Stimulated activated naive B cell treated with anti-CD40 and anti-IgM and Interleukin-4, amounts not matched to agents 10 μg/mL and 1 μg/mL and 100 μg/mL, for 72 hours (primary cell): ENCODE measurements around the gene DNMT1.

Experiments
- ATAC-seq, 2 donors: fragments of 150-1000 bp; cut with Tn5 transposase; replicated peaks; 2 replicates each; pipeline ENCODE4 v1.10.0; 2021; ENCODE audit warnings: moderate library complexity in 1 of 2
- DNase-seq: peaks from one replicate; pipeline ENCODE4 v3.0.0; 2021
- H3K27ac Mint-ChIP-seq: one replicate; pipeline ENCODE4 v1.8.0; 2022; ENCODE audit warnings: mild to moderate bottlenecking, mixed read lengths
- H3K27me3 Mint-ChIP-seq, 2 donors: one replicate each; pipeline ENCODE4 v1.8.0; 2022; ENCODE audit warnings: mixed read lengths in 2 of 2
- H3K36me3 Mint-ChIP-seq, 2 donors: one replicate each; pipeline ENCODE4 v1.8.0; 2022; ENCODE audit warnings: mixed read lengths in 2 of 2, mild to moderate bottlenecking in 1 of 2
- H3K4me1 Mint-ChIP-seq, 2 donors: one replicate each; pipeline ENCODE4 v1.8.0; 2022; ENCODE audit warnings: mixed read lengths in 2 of 2, mild to moderate bottlenecking in 1 of 2
- H3K4me3 Mint-ChIP-seq, 2 donors: one replicate each; pipeline ENCODE4 v1.8.0; 2022; ENCODE audit warnings: mild to moderate bottlenecking in 2 of 2, mixed read lengths in 2 of 2, moderate library complexity in 1 of 2
- H3K9me3 Mint-ChIP-seq, 2 donors: one replicate each; pipeline ENCODE4 v1.8.0; 2022; ENCODE audit warnings: mixed read lengths in 2 of 2, mild to moderate bottlenecking in 1 of 2

Gene DNMT1

DNA sequence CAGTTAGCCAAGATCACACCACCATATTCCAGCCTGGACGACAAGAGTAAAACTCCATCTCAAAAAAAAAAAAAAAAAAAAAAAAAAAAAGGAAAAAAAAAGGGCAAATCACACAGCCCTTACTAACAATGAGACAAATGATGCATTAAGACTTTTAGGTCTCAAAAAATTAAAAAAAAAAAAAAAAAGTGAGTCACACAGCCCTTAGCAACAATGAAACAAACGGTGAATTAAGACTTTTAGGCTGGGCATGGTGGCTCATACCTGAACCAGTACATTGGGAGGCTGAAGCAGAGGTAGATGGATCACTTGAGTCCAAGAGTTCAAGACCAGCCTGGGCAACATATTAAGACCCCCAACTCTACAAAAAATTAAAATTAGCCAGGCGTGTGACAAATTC lies 42.7 kb downstream of the DNMT1 start:
- Mint-ChIP-seq H3K4me1 (peaks cover 0 to 3% of the 10 kb centered on the region in 2 donors), H3K27me3 (no peaks in the 10 kb centered on the region), H3K4me3 (no peak overlapping the region), H3K27ac (no peak overlapping the region), H3K9me3 (no peaks in the 10 kb centered on the region), H3K36me3 (peaks cover 65 to 82% of the 10 kb centered on the region in 2 donors)
- ATAC-seq (no peak), DNase-seq (no peak)

DNA sequence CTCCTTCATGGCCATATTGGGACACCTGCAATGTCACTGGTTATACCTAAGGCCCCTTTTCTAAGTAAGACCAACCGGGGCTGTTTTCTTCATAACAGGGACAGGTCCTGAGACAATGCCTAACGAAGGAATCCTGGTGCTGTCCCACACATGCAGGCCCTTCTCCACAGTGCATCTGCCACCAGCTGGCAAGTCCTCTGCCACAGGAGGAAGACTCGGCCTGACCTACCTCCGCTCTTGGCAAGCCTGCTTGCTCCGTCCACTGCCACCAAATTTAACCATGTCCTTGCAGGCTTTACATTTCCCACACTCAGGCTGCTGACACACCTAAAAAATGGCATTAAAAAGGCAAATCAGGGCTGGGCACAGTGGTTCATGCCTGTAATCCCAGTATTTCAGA lies 43.2 kb downstream of the DNMT1 start:
- no peak for DNase-seq
- peaks cover 65 to 79% of the 10 kb centered on the region in 2 donors for H3K36me3 Mint-ChIP-seq
- ATAC-seq, result no peak

DNA sequence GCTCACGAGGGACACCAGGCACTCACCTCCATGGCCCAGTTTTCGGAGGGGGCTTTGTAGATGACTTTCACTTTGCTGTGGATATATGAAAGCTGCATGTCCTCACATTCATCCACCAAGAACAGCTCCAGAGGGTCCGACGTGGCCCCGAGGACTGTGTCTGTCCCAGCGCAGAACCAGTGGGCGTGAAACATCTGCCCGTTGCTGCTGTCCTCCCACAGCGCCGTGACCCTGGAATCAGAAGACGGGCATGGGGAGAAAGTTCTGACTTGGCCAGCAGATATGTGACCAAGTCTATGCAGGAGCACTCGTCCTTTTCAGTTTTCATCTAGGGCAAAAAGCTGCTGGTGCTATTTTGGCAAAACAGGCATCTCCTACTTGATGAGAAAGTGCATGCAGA lies 45.3 kb downstream of the DNMT1 start:
- ATAC-seq, result no peak
- H3K27me3 Mint-ChIP-seq, result no peaks in the 10 kb centered on the region
- peaks cover 64 to 81% of the 10 kb centered on the region in 2 donors for H3K36me3 Mint-ChIP-seq
- H3K4me1 Mint-ChIP-seq, result peaks cover 0 to 3% of the 10 kb centered on the region in 2 donors
- H3K4me3 Mint-ChIP-seq, result no peak overlapping the region
- DNase-seq, result no peak
- no peaks in the 10 kb centered on the region for H3K9me3 Mint-ChIP-seq
- no peak overlapping the region for H3K27ac Mint-ChIP-seq

More for the DNA sequence above, 43.2 kb downstream of the DNMT1 start:
- peaks cover 0 to 3% of the 10 kb centered on the region in 2 donors for H3K4me1 Mint-ChIP-seq
- no peaks in the 10 kb centered on the region for H3K9me3 Mint-ChIP-seq
- no peaks in the 10 kb centered on the region for H3K27me3 Mint-ChIP-seq
- H3K4me3 Mint-ChIP-seq, result no peak overlapping the region
- no peak overlapping the region for H3K27ac Mint-ChIP-seq

DNA sequence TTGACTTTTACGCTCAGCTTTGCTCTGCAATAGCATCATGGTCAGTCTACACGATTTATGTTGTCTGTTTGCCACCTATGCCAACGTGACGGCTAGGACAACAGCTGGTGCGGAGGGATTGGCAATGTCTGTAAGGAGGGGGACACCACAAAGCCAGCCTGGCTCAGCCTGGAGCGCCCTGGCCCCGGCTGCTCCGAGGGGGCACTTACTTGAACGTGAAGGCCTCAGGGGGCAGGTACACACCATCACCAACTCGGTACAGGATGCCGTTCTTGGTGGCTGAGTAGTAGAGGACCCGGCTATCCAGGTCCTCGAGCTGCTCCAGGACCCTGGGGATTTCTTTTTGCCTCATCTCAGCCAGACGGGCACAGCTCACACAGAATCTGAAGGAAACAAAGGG lies 48.6 kb downstream of the DNMT1 start:
- ATAC-seq, result no peak
- H3K27ac Mint-ChIP-seq, result no peak overlapping the region
- peaks cover 52 to 65% of the 10 kb centered on the region in 2 donors for H3K36me3 Mint-ChIP-seq

DNA sequence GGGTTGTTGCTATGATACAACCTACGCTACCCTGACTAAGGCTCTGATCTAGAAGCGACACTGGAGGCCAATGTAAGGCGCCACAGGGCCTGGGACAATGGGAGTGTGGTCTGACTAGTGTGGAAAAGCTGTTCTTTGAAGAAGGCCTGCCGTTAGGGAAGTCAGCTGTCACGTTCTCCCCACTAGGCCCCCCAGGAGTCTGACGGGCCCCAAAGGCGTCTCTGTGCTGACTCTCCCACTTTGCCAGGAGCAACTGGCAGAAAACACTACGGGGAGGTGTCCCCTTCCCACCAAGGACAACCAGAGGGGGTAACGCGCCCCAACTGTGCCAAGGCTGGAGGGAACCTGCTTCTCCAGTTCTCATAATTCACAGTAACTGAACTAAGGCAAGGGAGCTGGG lies 49.7 kb downstream of the DNMT1 start:
- no peaks in the 10 kb centered on the region for H3K27me3 Mint-ChIP-seq

More for the DNA sequence above, 48.6 kb downstream of the DNMT1 start:
- Mint-ChIP-seq H3K27me3 (no peaks in the 10 kb centered on the region), H3K4me3 (no peak overlapping the region), H3K9me3 (no peaks in the 10 kb centered on the region), H3K4me1 (peaks cover 0 to 3% of the 10 kb centered on the region in 2 donors)
- no peak for DNase-seq

DNA sequence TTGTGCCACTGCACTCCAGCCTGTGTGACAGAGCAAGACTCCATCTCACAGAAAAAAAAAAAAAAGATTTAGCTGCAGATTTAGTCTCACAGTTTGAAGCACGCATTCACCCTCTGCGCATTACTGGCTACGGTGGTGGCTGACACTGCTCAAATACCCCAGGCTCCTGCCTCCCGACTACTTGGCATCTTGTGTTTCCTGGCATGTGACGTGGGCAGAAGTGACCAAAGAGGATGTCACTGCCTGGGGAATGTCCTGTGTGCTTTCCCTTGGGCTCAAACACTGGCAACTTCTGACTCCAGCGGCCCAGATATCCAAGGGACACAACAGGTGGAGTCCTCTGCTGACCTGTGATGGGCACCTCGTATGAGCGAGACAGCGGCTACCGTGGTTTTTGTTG lies 50.4 kb downstream of the DNMT1 start:
- H3K9me3 Mint-ChIP-seq, result no peaks in the 10 kb centered on the region
- H3K4me1 Mint-ChIP-seq, result peaks cover 0 to under 1% of the 10 kb centered on the region in 2 donors
- H3K27ac Mint-ChIP-seq, result no peak overlapping the region
- DNase-seq (no peak), ATAC-seq (no peak)
- peaks cover 52 to 63% of the 10 kb centered on the region in 2 donors for H3K36me3 Mint-ChIP-seq
- H3K4me3 Mint-ChIP-seq, result no peak overlapping the region
- no peaks in the 10 kb centered on the region for H3K27me3 Mint-ChIP-seq

More for the DNA sequence above, 49.7 kb downstream of the DNMT1 start:
- DNase-seq (no peak), ATAC-seq (no peak)
- Mint-ChIP-seq H3K4me1 (no peaks in the 10 kb centered on the region), H3K4me3 (no peak overlapping the region), H3K36me3 (peaks cover 50 to 62% of the 10 kb centered on the region in 2 donors), H3K27ac (no peak overlapping the region), H3K9me3 (no peaks in the 10 kb centered on the region)

DNA sequence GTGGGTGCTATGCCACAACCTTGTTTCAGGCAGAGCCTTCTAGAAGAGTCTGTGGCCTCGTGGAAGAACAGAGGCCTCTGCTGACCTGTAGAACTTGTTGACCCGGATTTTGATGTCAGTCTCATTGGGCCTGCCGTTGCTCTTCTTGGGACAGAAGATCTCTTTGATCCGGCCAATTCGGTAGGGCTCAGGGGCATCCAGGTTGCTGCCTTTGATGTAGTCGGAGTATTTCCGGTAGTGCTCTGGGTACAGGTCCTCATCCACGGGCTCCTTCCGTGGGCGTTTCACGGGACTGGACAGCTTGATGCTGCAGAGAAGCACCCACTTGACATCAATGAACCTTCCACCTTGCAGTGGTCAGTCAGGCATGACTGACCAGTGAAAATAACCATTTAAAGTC lies 51.1 kb downstream of the DNMT1 start:
- H3K4me1 Mint-ChIP-seq, result peaks cover 0 to 5% of the 10 kb centered on the region in 2 donors
- no peak for DNase-seq
- no peaks in the 10 kb centered on the region for H3K9me3 Mint-ChIP-seq
- no peak for ATAC-seq
- no peaks in the 10 kb centered on the region for H3K27me3 Mint-ChIP-seq
- no peak overlapping the region for H3K4me3 Mint-ChIP-seq
- H3K36me3 Mint-ChIP-seq, result peaks cover 54 to 65% of the 10 kb centered on the region in 2 donors
- no peak overlapping the region for H3K27ac Mint-ChIP-seq

DNA sequence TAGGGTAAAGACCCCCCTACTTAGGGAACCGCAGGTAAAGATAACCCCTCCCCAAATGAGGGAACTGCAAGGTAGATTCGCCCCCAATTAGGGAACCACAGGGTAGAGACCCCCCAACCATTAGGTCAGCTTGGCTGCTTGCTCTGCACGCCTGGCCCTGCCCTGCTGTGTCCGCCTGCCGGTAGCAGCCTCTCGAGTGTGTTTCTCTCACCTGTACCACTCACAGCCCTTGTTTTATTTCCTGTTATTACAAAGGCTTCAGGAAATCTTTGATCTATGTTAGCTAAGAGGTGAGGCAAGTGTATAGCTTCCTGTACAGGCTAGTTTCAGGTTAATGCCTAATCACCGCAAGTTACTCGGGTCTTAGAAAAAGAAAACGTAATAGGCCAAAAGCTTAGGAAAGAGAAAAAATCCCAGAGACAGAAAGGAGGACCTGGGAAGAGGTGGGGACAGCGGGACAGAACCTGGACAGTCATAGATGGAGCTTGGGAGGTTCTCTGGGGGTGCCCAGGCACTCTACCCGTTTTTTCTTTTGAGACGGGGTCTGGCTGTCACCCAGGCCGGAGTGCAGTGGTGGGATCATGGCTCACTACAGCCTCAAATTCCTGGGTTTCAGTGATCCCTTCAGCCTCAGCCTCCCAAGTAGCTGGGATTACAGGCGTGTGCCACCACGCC lies 51.9 kb downstream of the DNMT1 start:
- Mint-ChIP-seq H3K4me1 (peaks cover 0 to 5% of the 10 kb centered on the region in 2 donors), H3K36me3 (peaks cover 51 to 66% of the 10 kb centered on the region in 2 donors), H3K9me3 (no peaks in the 10 kb centered on the region), H3K4me3 (no peak overlapping the region), H3K27me3 (no peaks in the 10 kb centered on the region), H3K27ac (no peak overlapping the region)
- ATAC-seq (no peak), DNase-seq (no peak)

DNA sequence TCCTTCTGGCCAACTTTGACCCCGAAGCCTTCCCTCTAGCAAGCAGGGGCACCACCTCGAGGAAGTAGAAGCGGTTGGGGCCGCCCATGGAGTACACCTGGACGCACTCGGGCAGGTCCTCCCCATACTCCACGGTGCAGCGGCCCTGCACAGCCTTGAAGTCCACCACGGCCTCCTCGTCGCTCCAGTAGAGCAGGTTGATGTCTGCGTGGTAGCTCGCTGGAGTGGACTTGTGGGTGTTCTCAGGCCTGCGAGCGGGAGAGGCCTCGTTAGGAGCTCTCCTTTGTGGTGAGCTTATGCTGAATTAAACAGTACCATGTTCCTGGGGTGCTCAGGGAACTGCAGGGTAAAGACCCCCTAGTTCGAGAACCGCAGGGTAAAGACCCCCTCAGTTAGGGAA lies 52.8 kb downstream of the DNMT1 start:
- no peak for ATAC-seq
- H3K27ac Mint-ChIP-seq, result peak overlapping the region; percentile 9
- no peak for DNase-seq
- H3K4me3 Mint-ChIP-seq, result no peak overlapping the region
- H3K4me1 Mint-ChIP-seq, result peaks cover 3 to 5% of the 10 kb centered on the region in 2 donors
- H3K36me3 Mint-ChIP-seq, result peaks cover 51 to 66% of the 10 kb centered on the region in 2 donors
- no peaks in the 10 kb centered on the region for H3K27me3 Mint-ChIP-seq
- H3K9me3 Mint-ChIP-seq, result no peaks in the 10 kb centered on the region

DNA sequence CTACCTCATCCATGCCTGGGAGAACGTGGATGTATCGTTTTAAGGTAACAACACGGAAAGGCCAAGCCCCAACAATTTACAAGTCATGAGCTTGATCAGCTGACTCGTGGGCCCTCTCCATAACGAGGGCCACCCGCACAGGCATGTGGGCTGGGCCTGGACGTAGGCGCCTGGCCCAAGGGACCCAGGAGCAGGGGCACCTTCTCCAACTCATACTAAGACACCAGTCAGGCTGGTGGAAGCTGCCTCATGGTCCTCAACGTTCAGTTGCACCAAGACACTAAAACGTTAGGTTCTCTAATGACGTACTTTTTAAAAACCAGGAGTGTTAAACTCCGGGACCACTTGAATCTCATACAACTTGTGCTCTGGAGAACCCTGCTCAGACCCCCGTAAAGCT lies 53.3 kb downstream of the DNMT1 start:
- peak overlapping the region; percentile 9 for H3K27ac Mint-ChIP-seq
- ATAC-seq, result no peak
- no peak for DNase-seq
- no peak overlapping the region for H3K4me3 Mint-ChIP-seq
- peaks cover 50 to 67% of the 10 kb centered on the region in 2 donors for H3K36me3 Mint-ChIP-seq
- peaks cover 4 to 5% of the 10 kb centered on the region in 2 donors for H3K4me1 Mint-ChIP-seq
- no peaks in the 10 kb centered on the region for H3K27me3 Mint-ChIP-seq
- H3K9me3 Mint-ChIP-seq, result no peaks in the 10 kb centered on the region

DNA sequence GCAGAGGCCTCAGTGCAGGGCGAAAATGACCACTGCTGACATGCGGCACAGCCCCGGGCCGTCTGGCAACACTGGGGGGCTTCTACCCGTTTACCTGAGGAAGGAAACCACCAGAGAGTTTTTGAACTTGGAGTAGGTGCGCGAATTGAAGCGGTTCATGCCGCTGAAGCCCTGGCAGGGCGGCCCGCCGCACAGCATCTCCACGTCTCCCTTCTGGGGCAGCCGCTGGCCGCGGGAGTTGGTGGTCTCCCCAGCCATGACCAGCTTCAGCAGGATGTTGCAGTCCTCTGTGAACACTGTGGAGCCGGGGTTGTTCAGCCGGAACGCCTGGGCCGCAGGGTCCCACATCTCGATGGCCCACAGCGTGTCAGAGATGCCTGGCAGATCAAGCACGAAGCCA lies 54.8 kb downstream of the DNMT1 start:
- H3K27ac Mint-ChIP-seq, result no peak overlapping the region
- peaks cover 40 to 61% of the 10 kb centered on the region in 2 donors for H3K36me3 Mint-ChIP-seq
- H3K9me3 Mint-ChIP-seq, result no peaks in the 10 kb centered on the region
- no peaks in the 10 kb centered on the region for H3K27me3 Mint-ChIP-seq
- DNase-seq, result no peak
- no peak for ATAC-seq
- no peak overlapping the region for H3K4me3 Mint-ChIP-seq
- H3K4me1 Mint-ChIP-seq, result peaks cover 4 to 10% of the 10 kb centered on the region in 2 donors

DNA sequence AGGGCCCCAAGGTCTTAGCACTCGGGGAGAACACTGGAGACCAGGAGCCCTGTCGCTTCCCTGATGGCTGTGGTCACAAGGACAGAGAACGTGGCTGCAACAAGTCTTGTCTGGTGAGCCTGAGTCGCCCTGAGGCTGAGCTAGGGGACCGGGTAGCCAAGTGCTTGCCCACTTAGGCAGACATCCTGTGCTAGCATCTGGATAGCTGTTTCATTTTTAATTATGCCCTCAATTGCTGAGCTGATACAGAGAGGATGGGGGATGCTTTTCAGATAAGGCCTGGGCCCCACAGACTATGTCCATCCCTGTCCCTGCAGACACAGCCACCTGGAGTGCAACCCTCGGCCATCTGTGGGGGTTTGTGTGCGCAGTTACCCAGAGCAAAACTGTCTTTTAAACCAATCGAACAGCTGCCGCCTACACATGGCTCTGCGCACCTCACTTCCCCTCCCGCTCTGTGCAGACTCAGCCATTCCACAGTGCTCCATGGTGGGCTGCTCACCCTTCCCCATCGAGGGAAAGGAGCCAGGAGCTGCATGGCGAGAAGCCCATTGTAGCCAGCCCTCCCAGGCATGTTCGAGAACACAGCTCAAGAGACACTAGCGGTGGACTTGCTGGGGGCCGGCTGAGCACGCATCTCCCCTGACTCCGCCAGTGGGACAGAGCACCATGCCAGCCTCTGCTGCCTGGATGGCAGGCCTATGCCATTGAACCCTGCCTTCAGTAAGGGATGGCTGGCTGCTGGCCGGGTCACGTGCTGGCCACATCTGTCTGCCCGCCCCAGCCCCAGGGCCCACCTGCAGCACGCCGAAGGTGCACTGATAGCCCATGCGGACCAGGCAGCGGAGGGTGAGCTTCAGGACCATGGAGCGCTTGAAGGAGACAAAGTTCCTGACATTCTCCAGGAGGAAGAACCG lies 55.6 kb downstream of the DNMT1 start:
- ATAC-seq (no peak), DNase-seq (no peak)
- Mint-ChIP-seq H3K9me3 (no peaks in the 10 kb centered on the region), H3K27ac (peak overlapping the region; percentile 77), H3K27me3 (no peaks in the 10 kb centered on the region), H3K4me3 (no peak overlapping the region), H3K36me3 (peaks cover 40 to 62% of the 10 kb centered on the region in 2 donors), H3K4me1 (peaks cover 4 to 10% of the 10 kb centered on the region in 2 donors)

DNA sequence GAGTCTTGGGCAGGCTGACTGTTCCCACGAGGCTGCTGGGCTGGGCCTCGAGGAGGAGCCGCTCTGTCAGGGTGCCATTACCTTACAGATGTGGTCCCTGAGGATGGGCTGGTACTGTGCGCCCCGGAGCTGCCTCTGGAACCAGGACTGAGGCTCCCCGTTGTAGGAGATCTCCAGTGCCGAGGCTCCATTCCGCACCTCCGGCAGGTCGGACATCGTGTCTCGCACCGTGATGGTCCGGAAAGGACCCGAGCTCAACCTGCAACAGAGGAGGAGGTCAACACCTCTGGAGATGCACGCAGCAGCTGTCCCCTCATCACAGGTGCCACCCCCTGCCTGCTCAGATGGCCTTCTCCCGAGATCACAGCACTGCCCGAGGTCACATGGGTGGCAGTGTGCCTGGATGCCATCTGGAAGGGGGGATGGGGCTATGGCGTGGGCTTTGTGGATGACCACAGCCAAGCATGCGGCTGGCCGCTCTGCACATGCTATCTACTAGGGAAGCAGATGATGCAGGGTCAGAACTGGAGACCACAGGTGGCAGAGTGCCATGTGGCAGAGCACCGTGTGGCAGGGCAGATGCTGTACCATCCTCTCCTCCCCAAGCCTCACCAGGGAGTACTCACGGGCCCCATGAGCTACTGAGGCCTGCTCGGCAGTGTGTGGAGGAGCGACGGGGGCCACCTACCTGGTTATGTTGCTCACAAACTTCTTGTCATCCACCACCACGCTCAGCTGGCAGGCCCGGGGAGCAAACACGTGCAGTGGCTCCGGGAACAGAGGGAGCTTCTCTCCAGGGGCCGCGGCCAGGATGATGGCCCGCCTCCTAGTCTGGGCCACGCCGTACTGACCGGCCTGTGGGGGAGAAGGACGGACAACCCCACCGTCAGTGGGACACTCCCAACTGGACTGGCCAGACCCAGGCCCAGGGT lies 56.7 kb downstream of the DNMT1 start:
- peaks cover 0 to under 1% of the 10 kb centered on the region in 2 donors for H3K9me3 Mint-ChIP-seq
- no peaks in the 10 kb centered on the region for H3K27me3 Mint-ChIP-seq
- H3K36me3 Mint-ChIP-seq, result peaks cover 45 to 71% of the 10 kb centered on the region in 2 donors
- H3K4me3 Mint-ChIP-seq, result no peak overlapping the region
- ATAC-seq (peak in 1 of 2 donors; percentile 30), DNase-seq (no peak)
- peak overlapping the region; percentile 37 for H3K27ac Mint-ChIP-seq
- H3K4me1 Mint-ChIP-seq, result peaks cover 4 to 11% of the 10 kb centered on the region in 2 donors

DNA sequence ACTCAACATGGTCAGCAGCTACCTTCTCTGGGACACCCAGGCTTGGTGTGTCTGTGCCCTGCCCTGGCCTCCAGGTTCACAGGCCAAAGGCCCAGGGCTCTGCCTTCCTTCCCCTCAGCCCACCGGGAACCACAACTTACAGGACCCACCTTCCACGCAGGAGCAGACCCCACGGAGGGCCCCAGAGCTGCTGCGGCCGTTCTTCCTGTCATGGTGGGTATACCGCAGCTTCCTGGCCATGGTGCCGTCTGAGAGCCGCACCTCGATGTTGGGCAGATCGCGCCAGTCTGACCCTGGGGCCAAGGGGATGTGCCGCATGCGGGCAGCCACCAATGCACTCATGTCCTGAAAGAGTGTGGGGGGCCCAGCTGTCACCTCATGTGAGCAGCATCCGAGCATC lies 57.8 kb downstream of the DNMT1 start:
- peak overlapping the region; percentile 31 for H3K27ac Mint-ChIP-seq
- DNase-seq (no peak), ATAC-seq (no peak)
- peaks cover 52 to 79% of the 10 kb centered on the region in 2 donors for H3K36me3 Mint-ChIP-seq
- H3K4me1 Mint-ChIP-seq, result peaks cover 7 to 15% of the 10 kb centered on the region in 2 donors
- H3K9me3 Mint-ChIP-seq, result peaks cover 0 to 3% of the 10 kb centered on the region in 2 donors
- no peak overlapping the region for H3K4me3 Mint-ChIP-seq
- no peaks in the 10 kb centered on the region for H3K27me3 Mint-ChIP-seq
